DND-41 (cell line): ENCODE data around the gene CRELD1.

Experiments used
- CTCF ChIP-seq: IDR thresholded peaks from 2 replicates; pipeline ENCODE4 v1.5.1; 2012; ENCODE audit warnings: borderline replicate concordance, low read length, moderate library complexity, mild to moderate bottlenecking; ENCODE audit not compliant: poor library complexity, severe bottlenecking; ENCODE audit errors: extremely low read depth
- EZH2 ChIP-seq: IDR thresholded peaks from 3 replicates; pipeline ENCODE4 v1.6.1; 2012; ENCODE audit warnings: borderline replicate concordance, low read depth, mild to moderate bottlenecking, moderate library complexity, low read length, inconsistent platforms; ENCODE audit not compliant: severe bottlenecking

GRCh38 chr3:9951126-9951525 is 17.5 kb downstream of the CRELD1 start:
- TF ChIP-seq CTCF (no peak), EZH2 (no peak)
